Urothelium cell line (cell line): Measurements from ENCODE around the gene SYCP2L.
A peak's percentile ranks its signal among the peaks of the same experiment; 100 is the strongest.
"Not testable (repeated sequence)": the region's sequence is repeated elsewhere in the genome, so short reads cannot be mapped to it uniquely, and the experiment has no call there.

ENCODE experiments used
- DNase-seq: peaks from one replicate; pipeline ENCODE4 v3.0.0; 2011; ENCODE audit warnings: low spot score, mixed read lengths
- FAIRE-seq: peaks from 2 replicates; lab custom pipeline; 2011; peaks lifted over from hg19 to GRCh38; lab: Jason Lieb, UNC

Gene SYCP2L

GRCh38 chr6:10949579-10950490 is 63.0 kb downstream of the SYCP2L start:
- no peak for FAIRE-seq

GRCh38 chr6:10951675-10952282 is 64.9 kb downstream of the SYCP2L start:
- FAIRE-seq = no peak

More at GRCh38 chr6:10949579-10950490, 63.0 kb downstream of the SYCP2L start:
- no peak for DNase-seq

GRCh38 chr6:10954590-10955010 is 67.7 kb downstream of the SYCP2L start:
- peak; percentile 74 for DNase-seq
- FAIRE-seq = peak; percentile 46

More at GRCh38 chr6:10951675-10952282, 64.9 kb downstream of the SYCP2L start:
- DNase-seq = peak; percentile 57

GRCh38 chr6:10956776-10957175 is 69.9 kb downstream of the SYCP2L start:
- FAIRE-seq = no peak
- no peak for DNase-seq

- FAIRE-seq = no peak
- DNase-seq = no peak
These were observed 70.6 kb downstream of the SYCP2L start for GRCh38 chr6:10957414-10957886.

GRCh38 chr6:10960171-10960570 is 73.3 kb downstream of the SYCP2L start:
- DNase-seq (no peak), FAIRE-seq (no peak)

GRCh38 chr6:10961837-10962236 is 75.0 kb downstream of the SYCP2L start:
- DNase-seq (no peak), FAIRE-seq (no peak)

- DNase-seq (no peak), FAIRE-seq (no peak)
These were observed 75.8 kb downstream of the SYCP2L start for GRCh38 chr6:10962673-10963072.

GRCh38 chr6:10963113-10963512 is 76.3 kb downstream of the SYCP2L start:
- DNase-seq (no peak), FAIRE-seq (no peak)

GRCh38 chr6:10964684-10965083 is 77.8 kb downstream of the SYCP2L start:
- FAIRE-seq = no peak
- no peak for DNase-seq

- DNase-seq (no peak), FAIRE-seq (no peak)
These were observed 81.9 kb downstream of the SYCP2L start for GRCh38 chr6:10968776-10969175.

GRCh38 chr6:10970731-10971130 is 83.9 kb downstream of the SYCP2L start:
- no peak for DNase-seq

GRCh38 chr6:10972196-10972595 is 85.3 kb downstream of the SYCP2L start:
- DNase-seq (no peak), FAIRE-seq (no peak)

More at GRCh38 chr6:10970731-10971130, 83.9 kb downstream of the SYCP2L start:
- FAIRE-seq = no peak

- no peak for FAIRE-seq
These were observed 89.7 kb downstream of the SYCP2L start for GRCh38 chr6:10976571-10976970.

GRCh38 chr6:10977231-10977968 is 90.5 kb downstream of the SYCP2L start:
- DNase-seq (no peak), FAIRE-seq (no peak)

More at GRCh38 chr6:10976571-10976970, 89.7 kb downstream of the SYCP2L start:
- no peak for DNase-seq

GRCh38 chr6:10979603-10980002 is 92.8 kb downstream of the SYCP2L start:
- FAIRE-seq = no peak

GRCh38 chr6:10981409-10981808 is 94.6 kb downstream of the SYCP2L start:
- FAIRE-seq (no peak), DNase-seq (no peak)

More at GRCh38 chr6:10979603-10980002, 92.8 kb downstream of the SYCP2L start:
- no peak for DNase-seq

- not testable (repeated sequence) for FAIRE-seq, DNase-seq
These were observed 98.1 kb downstream of the SYCP2L start for GRCh38 chr6:10984959-10985358.

GRCh38 chr6:10989587-10989986 is 102.7 kb downstream of the SYCP2L start:
- no peak for DNase-seq
- no peak for FAIRE-seq

- no peak for DNase-seq
- no peak for FAIRE-seq
These were observed 104.3 kb downstream of the SYCP2L start for GRCh38 chr6:10991115-10991514.

- FAIRE-seq (no peak), DNase-seq (no peak)
These were observed 107.0 kb downstream of the SYCP2L start for GRCh38 chr6:10993896-10994295.
